ENCODE results near the gene MKI67.

GRCh38 chr10:128151031-128151430, 24.8 kb upstream of the MKI67 start:
- TF ChIP-seq CTCF (IDR thresholded peaks at IDR 0.05; ENCODE audit: low read depth, low read length, poor library complexity, severe bottlenecking) (no peak), EZH2phosphoT487 (IDR thresholded peaks at IDR 0.05; ENCODE audit: borderline replicate concordance, low read length) (no peak)

Measured in DOHH2 (cell line).